Tongue (tissue), 3 donors: ENCODE results near the gene IFITM2. TPM values are rescaled to one million over a fixed set of nuclear protein-coding genes. Genes with fewer than 3 reads are reported as not detected.
"Not testable (repeated sequence)": the region's sequence is repeated elsewhere in the genome, so short reads cannot be mapped to it uniquely, and the experiment has no call there.

ENCODE experiments used
- DNase-seq: peaks from one replicate; pipeline ENCODE4 v3.0.0-alpha.2; 2015
- small RNA-seq: library from RNA; depleted of rRNA; stranded (forward); fragments of <200 nt; gene quantifications from one replicate; pipeline ENCODE3, GENCODE V24; 2014; ENCODE audit warnings: low replicate concordance
- total RNA-seq: library from RNA; depleted of rRNA; stranded (reverse); fragments of >200 nt; gene quantifications from one replicate; pipeline ENCODE4 v1.2.3, GENCODE V29; 2014

Gene IFITM2
- total RNA-seq, 1 donor from 2014 or later, result 9.7 TPM

- no peak for DNase-seq
These were observed 34.7 kb downstream of the IFITM2 start for GRCh38 chr11:342328-342727.

GRCh38 chr11:344836-345578 lies 37.4 kb downstream of the IFITM2 start:
- no peak for DNase-seq

- DNase-seq, result no peak
These were observed 38.9 kb downstream of the IFITM2 start for GRCh38 chr11:346529-346928.

- not testable (repeated sequence) for DNase-seq
These were observed 41.8 kb downstream of the IFITM2 start for GRCh38 chr11:349270-349954.

- DNase-seq, result not testable (repeated sequence)
These were observed 42.6 kb downstream of the IFITM2 start for GRCh38 chr11:350033-350722.

GRCh38 chr11:350723-351255 lies 43.2 kb downstream of the IFITM2 start:
- no peak for DNase-seq

GRCh38 chr11:351411-351810 lies 43.8 kb downstream of the IFITM2 start:
- no peak for DNase-seq

GRCh38 chr11:352456-353031 lies 44.9 kb downstream of the IFITM2 start:
- DNase-seq, result no peak

GRCh38 chr11:353179-353873 lies 45.7 kb downstream of the IFITM2 start:
- DNase-seq, result peak; percentile 95

GRCh38 chr11:355581-356458 lies 48.2 kb downstream of the IFITM2 start:
- peak; percentile 97 for DNase-seq

GRCh38 chr11:356610-357009 lies 49.0 kb downstream of the IFITM2 start:
- no peak for DNase-seq

GRCh38 chr11:357582-357981 lies 50.0 kb downstream of the IFITM2 start:
- no peak for DNase-seq

- DNase-seq, result no peak
These were observed 50.6 kb downstream of the IFITM2 start for GRCh38 chr11:358129-358800.

Small RNAs within 50 kb of the gene (small RNA-seq; reads per million reads assigned to genes)
- gene AC136475.6, result not detected

Other genes with a start within 250 kb of the IFITM2 start
- gene SCGB1C1, start 114.7 kb upstream of the IFITM2 start, total RNA-seq, result not detected
- gene BET1L, start 100.4 kb upstream of the IFITM2 start, total RNA-seq, result 14.7 TPM
- gene RIC8A, start 100.1 kb upstream of the IFITM2 start, total RNA-seq, result 76.2 TPM
- 14.0 TPM for gene SIRT3, start 71.5 kb upstream of the IFITM2 start, total RNA-seq
- 95.1 TPM for gene PSMD13, start 70.8 kb upstream of the IFITM2 start, total RNA-seq
- gene NLRP6, start 29.4 kb upstream of the IFITM2 start, total RNA-seq, result not detected
- 14.0 TPM for gene PGGHG, start 18.7 kb upstream of the IFITM2 start, total RNA-seq
- not detected for gene IFITM5, start 8.3 kb upstream of the IFITM2 start, total RNA-seq
- 4.2 TPM for gene IFITM1, start 6.2 kb downstream of the IFITM2 start, total RNA-seq
- 34.9 TPM for gene IFITM3, start 13.0 kb downstream of the IFITM2 start, total RNA-seq
- gene B4GALNT4, start 61.7 kb downstream of the IFITM2 start, total RNA-seq, result 22.9 TPM
- gene PKP3, start 86.4 kb downstream of the IFITM2 start, total RNA-seq, result 39.2 TPM
- gene SIGIRR, start 107.2 kb downstream of the IFITM2 start, total RNA-seq, result 10.7 TPM
- 2.1 TPM for gene ANO9, start 134.2 kb downstream of the IFITM2 start, total RNA-seq
- 20.1 TPM for gene PTDSS2, start 142.5 kb downstream of the IFITM2 start, total RNA-seq
- 155 TPM for gene RNH1, start 199.4 kb downstream of the IFITM2 start, total RNA-seq
- 50.7 TPM for gene HRAS, start 227.8 kb downstream of the IFITM2 start, total RNA-seq
- 2.1 TPM for gene LRRC56, start 229.7 kb downstream of the IFITM2 start, total RNA-seq